GM13976 (cell line): ENCODE data around the gene MRPL39.

Experiments used
- DNase-seq: peaks from one replicate; pipeline ENCODE4 v3.0.0; 2012; ENCODE audit warnings: low spot score
- CTCF ChIP-seq: IDR thresholded peaks from 2 replicates; pipeline ENCODE4 v1.5.1; 2012; ENCODE audit warnings: borderline replicate concordance, mild to moderate bottlenecking; ENCODE audit not compliant: insufficient read depth; ENCODE audit errors: extremely low read depth, missing control alignments, control extremely low read depth
- in situ Hi-C: fragments of 300-500 bp; cut with MboI; formaldehyde crosslinking; loops from one replicate; pipeline ENCODE4 v1.12.0; 2022; ENCODE audit warnings: low sequenced_read_pairs, mixed read lengths, inconsistent platforms; ENCODE audit not compliant: unreplicated experiment

Gene MRPL39

GRCh38 chr21:25566645-25567044 is 40.6 kb downstream of the MRPL39 start:
- TF ChIP-seq CTCF: no peak
- no peak for DNase-seq
- in situ Hi-C loops: loop anchor here (10.0 kb wide), 1 partner anchor 102 kb away; no protein-coding TSS in a partner anchor

GRCh38 chr21:25565272-25566211 is 41.7 kb downstream of the MRPL39 start:
- DNase-seq: no peak
- in situ Hi-C loops: loop anchor here (10.0 kb wide), 1 partner anchor 101 kb away; no protein-coding TSS in a partner anchor
- TF ChIP-seq CTCF: no peak

GRCh38 chr21:25564349-25564948 is 42.8 kb downstream of the MRPL39 start:
- no peak for TF ChIP-seq CTCF
- in situ Hi-C loops: loop anchor here (5.0 to 10.0 kb wide), 3 partner anchors 62 to 142 kb away; no protein-coding TSS in a partner anchor
- no peak for DNase-seq

GRCh38 chr21:25563361-25564116 is 43.7 kb downstream of the MRPL39 start:
- in situ Hi-C loops: loop anchor here (5.0 to 10.0 kb wide), 3 partner anchors 61 to 141 kb away; no protein-coding TSS in a partner anchor
- DNase-seq: no peak
- TF ChIP-seq CTCF: no peak

- in situ Hi-C loops: loop anchor here (5.0 to 10.0 kb wide), 3 partner anchors 60 to 140 kb away; no protein-coding TSS in a partner anchor
- no peak for DNase-seq
- TF ChIP-seq CTCF: no peak
These were observed 44.6 kb downstream of the MRPL39 start for GRCh38 chr21:25562660-25563059.
